Thoracic aorta (tissue), 2 donors: ENCODE measurements around the gene CCDC88C. TPM values are rescaled to one million over a fixed set of nuclear protein-coding genes. Genes with fewer than 3 reads are reported as not detected.
"Not testable (repeated sequence)": the region's sequence is repeated elsewhere in the genome, so short reads cannot be mapped to it uniquely, and the experiment has no call there.

Experiments used
- ATAC-seq: fragments of 150-250 bp; one replicate; pipeline ENCODE4 v1.8.0; 2017; ENCODE audit warnings: low read depth; ENCODE audit not compliant: insufficient number of reproducible peaks, low FRiP score
- DNase-seq: peaks from one replicate; pipeline ENCODE4 v3.0.0-alpha.2; 2020; ENCODE audit warnings: low spot score
- H3K27ac ChIP-seq, 2 donors: fragments of 200-600 bp; sonication (generic); 1 replicate in 1 of 2; 2 replicates in 1 of 2; pipeline ENCODE4 v1.5.1; 2016; ENCODE audit warnings: mild to moderate bottlenecking in 2 of 2, moderate library complexity in 2 of 2
- H3K27me3 ChIP-seq: fragments of 200-600 bp; sonication (generic); replicated peaks from 2 replicates; pipeline ENCODE4 v1.6.0; 2016; ENCODE audit warnings: mild to moderate bottlenecking; ENCODE audit not compliant: insufficient read depth
- H3K36me3 ChIP-seq: fragments of 200-600 bp; sonication (generic); one replicate; pipeline ENCODE4 v1.5.1; 2016
- H3K4me1 ChIP-seq, 2 donors: fragments of 200-600 bp; sonication (generic); 1 replicate in 1 of 2; 2 replicates in 1 of 2; pipeline versions ENCODE4 v1.5.1 to v1.6.0; 2016; ENCODE audit warnings: low read depth in 2 of 2, mild to moderate bottlenecking in 1 of 2; ENCODE audit not compliant: control insufficient read depth in 1 of 2
- H3K4me3 ChIP-seq: fragments of 200-600 bp; sonication (generic); 2 replicates; pipeline ENCODE4 v1.5.1; 2016; ENCODE audit warnings: mild to moderate bottlenecking
- H3K9me3 ChIP-seq: fragments of 200-600 bp; sonication (generic); 2 replicates; pipeline ENCODE4 v1.5.1; 2016
- total RNA-seq, 2 donors: library from RNA; depleted of rRNA; stranded (reverse); fragments of >200 nt; gene quantifications; one replicate each; pipeline versions ENCODE4 v1.1.0 to v1.2.3, GENCODE V29; 2016
- TF ChIP-seq, protein P1 (sequence below): fragments of 200-600 bp; sonication (generic); IDR thresholded peaks from one replicate; pipeline ENCODE4 v1.5.1; 2019; ENCODE audit warnings: antibody characterized with exemption

The CCDC88C gene
- total RNA-seq, 2 donors from 2014 or later = 3.7 to 11.5 TPM

DNA sequence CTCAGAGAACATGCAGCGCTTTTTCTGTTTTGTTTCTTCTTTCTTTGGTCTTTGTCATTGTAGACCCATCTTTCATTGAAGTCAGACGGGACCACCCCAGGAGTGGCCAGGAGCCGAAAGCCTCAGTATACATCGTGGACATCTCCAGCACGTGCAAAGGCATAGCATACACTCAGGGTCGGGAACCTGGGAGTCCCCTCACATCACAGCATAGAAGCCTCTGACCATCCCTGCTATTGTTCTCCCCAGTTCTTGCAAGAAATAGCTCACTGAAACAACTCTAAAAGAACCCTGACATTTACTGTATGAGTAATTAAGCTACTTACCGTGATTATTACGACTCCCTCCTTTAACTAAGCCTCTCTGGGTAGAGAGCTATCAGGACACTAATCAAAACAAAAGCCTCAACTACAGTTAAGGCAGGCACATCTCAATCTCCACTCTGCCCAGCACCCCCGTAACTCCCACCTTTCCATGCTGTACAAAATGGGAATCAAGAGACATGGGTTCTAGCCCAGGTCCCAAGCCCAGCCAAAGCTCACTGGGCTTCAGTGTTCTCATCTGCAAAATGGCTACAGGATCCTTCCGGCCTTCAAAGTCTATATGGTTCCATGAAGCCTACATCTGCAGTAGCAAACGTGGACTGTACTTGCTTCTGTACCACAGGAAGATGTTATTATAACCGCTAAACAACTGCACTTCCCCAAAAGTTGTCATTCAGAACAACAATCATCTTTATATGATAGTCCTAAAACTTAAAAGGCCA, 6.7 kb downstream of the CCDC88C start:
- no peak overlapping the region for H3K4me3 ChIP-seq
- DNase-seq (no peak), ATAC-seq (no peak)
- no peaks in the 10 kb centered on the region for H3K4me1 ChIP-seq
- H3K9me3 ChIP-seq = no peaks in the 10 kb centered on the region
- TF ChIP-seq, protein P1, sequence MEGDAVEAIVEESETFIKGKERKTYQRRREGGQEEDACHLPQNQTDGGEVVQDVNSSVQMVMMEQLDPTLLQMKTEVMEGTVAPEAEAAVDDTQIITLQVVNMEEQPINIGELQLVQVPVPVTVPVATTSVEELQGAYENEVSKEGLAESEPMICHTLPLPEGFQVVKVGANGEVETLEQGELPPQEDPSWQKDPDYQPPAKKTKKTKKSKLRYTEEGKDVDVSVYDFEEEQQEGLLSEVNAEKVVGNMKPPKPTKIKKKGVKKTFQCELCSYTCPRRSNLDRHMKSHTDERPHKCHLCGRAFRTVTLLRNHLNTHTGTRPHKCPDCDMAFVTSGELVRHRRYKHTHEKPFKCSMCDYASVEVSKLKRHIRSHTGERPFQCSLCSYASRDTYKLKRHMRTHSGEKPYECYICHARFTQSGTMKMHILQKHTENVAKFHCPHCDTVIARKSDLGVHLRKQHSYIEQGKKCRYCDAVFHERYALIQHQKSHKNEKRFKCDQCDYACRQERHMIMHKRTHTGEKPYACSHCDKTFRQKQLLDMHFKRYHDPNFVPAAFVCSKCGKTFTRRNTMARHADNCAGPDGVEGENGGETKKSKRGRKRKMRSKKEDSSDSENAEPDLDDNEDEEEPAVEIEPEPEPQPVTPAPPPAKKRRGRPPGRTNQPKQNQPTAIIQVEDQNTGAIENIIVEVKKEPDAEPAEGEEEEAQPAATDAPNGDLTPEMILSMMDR = no peak
- H3K27me3 ChIP-seq = no peaks in the 10 kb centered on the region
- no peaks in the 10 kb centered on the region for H3K36me3 ChIP-seq
- no peak overlapping the region for H3K27ac ChIP-seq

DNA sequence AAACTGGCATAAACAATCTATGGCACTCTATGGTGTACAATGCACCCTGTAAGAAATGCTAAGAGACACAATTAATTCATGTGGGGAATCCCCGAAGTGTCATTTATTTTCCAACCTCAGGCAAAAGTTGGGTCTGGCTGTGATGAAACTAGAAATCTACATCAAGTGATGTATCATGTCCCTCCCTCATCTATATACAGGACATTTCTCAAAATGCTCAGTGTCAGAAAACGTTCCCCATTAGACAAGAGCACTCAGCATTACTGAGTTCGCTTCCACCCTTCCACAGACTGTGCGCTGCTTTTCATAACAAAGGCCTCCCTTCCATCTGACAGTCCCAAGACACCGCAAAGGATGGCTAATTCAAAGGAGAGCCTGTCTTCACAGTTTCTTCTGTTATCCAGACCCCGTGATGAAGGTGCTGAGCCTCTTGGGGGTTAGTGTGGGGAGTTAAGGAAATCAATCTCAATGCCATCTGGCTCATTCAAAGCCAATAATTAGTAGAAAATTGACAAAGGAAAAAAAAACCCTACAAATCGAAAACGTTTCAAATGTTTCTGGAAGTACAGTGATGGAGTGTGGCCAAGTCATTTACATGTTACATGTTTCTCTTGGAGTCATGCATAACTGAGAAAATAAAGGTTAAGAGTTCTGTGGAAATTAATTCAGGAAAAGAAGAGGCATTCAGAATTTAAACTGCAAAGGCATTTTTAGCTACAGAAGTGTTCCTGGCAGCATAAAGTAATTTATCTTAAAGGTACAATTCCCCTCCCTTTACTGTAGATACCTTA, 7.5 kb downstream of the CCDC88C start:
- H3K4me1 ChIP-seq = no peaks in the 10 kb centered on the region
- no peak overlapping the region for H3K4me3 ChIP-seq
- ATAC-seq (no peak), DNase-seq (no peak)
- H3K9me3 ChIP-seq = no peaks in the 10 kb centered on the region
- H3K27ac ChIP-seq = no peak overlapping the region
- no peaks in the 10 kb centered on the region for H3K36me3 ChIP-seq
- no peaks in the 10 kb centered on the region for H3K27me3 ChIP-seq
- TF ChIP-seq, protein P1 = no peak

DNA sequence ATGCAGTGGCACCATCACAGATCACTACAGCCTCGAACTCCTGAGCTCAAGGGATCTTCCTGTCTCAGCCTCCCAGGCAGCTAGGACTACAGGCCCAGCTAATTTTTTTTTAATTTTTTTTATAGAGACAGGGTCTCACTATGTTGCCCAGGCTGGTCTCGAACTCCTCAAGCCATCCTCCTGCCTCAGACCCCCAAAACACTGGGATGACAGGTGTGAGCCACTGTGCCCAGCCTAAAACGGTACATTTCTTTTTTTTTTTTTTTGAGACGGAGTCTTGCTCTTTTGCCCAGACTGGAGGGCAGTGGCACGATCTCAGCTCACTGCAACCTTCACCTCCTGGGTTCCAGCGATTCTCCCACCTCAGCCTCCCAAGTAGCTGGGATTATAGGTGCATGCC, 8.4 kb downstream of the CCDC88C start:
- not testable (repeated sequence) for H3K27me3 ChIP-seq, DNase-seq, H3K4me1 ChIP-seq, ATAC-seq, H3K27ac ChIP-seq, H3K4me3 ChIP-seq, H3K36me3 ChIP-seq, H3K9me3 ChIP-seq

DNA sequence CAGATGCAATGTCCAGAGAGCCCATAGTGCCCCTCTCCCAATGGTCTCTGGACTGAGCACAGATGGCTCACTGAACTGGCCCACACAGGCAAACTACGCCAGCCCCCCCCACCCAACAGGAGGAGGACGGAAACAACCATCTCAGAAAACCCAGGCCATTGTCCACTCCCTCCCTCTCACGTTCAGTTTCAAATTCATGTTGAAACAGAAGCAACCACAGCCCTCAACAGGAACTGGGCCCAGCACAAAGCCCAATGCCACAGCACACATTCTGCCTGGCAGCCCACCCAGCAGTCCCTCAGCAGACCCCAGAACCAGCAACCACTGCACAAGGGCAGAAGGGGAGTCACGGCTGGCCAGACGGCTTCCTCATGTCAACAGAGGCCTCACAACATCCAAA, 10.6 kb downstream of the CCDC88C start:
- Histone ChIP-seq H3K27ac (no peak overlapping the region), H3K9me3 (no peaks in the 10 kb centered on the region), H3K4me1 (peaks cover 0 to 10% of the 10 kb centered on the region in 2 donors), H3K4me3 (no peak overlapping the region), H3K27me3 (no peaks in the 10 kb centered on the region), H3K36me3 (no peaks in the 10 kb centered on the region)
- no peak for ATAC-seq
- TF ChIP-seq, protein P1 = no peak
- no peak for DNase-seq

DNA sequence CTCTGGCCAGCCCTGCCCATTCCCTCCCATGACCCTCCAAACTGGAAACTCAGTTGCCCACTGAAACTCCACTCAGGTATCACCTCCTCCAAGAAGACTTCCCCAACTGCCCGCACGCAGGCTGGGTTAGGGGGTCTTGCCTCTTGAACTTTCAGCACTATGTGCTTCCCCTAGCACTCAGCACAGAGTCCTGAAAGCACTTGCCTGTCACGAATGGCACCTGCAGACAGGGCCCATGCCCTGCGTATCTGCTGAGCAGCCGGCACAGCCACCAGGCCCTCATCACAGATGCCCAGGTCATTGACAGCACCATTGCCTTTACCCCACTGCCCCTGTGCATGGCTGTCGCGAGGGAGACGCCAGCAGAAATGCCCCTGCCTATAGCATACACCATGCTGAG, 11.2 kb downstream of the CCDC88C start:
- TF ChIP-seq, protein P1 = no peak
- ATAC-seq = no peak

More for the DNA sequence above, 11.2 kb downstream of the CCDC88C start:
- no peaks in the 10 kb centered on the region for H3K9me3 ChIP-seq
- H3K4me1 ChIP-seq = peaks cover 0 to 11% of the 10 kb centered on the region in 2 donors
- H3K27ac ChIP-seq = no peak overlapping the region
- DNase-seq = no peak
- no peaks in the 10 kb centered on the region for H3K27me3 ChIP-seq
- H3K36me3 ChIP-seq = no peaks in the 10 kb centered on the region
- H3K4me3 ChIP-seq = no peak overlapping the region
